ENCODE data around the gene HECTD2. TPM values are rescaled to one million over a fixed set of nuclear protein-coding genes. Genes with fewer than 3 reads are reported as not detected.
A peak's percentile ranks its signal among the peaks of the same experiment; 100 is the strongest.
"Not testable (repeated sequence)": the region's sequence is repeated elsewhere in the genome, so short reads cannot be mapped to it uniquely, and the experiment has no call there.

HECTD2 gene, protein sequence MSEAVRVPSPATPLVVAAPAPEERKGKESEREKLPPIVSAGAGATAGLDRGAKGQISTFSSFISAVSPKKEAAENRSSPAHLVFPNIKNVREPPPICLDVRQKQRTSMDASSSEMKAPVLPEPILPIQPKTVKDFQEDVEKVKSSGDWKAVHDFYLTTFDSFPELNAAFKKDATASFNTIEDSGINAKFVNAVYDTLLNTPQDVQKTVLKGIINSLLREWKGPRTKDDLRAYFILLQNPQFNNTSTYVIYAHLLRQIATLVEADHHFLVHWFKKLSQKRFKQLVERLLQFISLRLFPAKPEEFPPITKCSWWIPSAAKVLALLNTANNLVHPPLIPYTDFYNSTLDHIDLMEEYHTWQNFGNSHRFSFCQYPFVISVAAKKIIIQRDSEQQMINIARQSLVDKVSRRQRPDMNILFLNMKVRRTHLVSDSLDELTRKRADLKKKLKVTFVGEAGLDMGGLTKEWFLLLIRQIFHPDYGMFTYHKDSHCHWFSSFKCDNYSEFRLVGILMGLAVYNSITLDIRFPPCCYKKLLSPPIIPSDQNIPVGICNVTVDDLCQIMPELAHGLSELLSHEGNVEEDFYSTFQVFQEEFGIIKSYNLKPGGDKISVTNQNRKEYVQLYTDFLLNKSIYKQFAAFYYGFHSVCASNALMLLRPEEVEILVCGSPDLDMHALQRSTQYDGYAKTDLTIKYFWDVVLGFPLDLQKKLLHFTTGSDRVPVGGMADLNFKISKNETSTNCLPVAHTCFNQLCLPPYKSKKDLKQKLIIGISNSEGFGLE
- polyA plus RNA-seq (2013, experiment 1 of 2): 22.7 TPM
- 23.8 TPM for polyA plus RNA-seq (2013, experiment 2 of 2)

DNA sequence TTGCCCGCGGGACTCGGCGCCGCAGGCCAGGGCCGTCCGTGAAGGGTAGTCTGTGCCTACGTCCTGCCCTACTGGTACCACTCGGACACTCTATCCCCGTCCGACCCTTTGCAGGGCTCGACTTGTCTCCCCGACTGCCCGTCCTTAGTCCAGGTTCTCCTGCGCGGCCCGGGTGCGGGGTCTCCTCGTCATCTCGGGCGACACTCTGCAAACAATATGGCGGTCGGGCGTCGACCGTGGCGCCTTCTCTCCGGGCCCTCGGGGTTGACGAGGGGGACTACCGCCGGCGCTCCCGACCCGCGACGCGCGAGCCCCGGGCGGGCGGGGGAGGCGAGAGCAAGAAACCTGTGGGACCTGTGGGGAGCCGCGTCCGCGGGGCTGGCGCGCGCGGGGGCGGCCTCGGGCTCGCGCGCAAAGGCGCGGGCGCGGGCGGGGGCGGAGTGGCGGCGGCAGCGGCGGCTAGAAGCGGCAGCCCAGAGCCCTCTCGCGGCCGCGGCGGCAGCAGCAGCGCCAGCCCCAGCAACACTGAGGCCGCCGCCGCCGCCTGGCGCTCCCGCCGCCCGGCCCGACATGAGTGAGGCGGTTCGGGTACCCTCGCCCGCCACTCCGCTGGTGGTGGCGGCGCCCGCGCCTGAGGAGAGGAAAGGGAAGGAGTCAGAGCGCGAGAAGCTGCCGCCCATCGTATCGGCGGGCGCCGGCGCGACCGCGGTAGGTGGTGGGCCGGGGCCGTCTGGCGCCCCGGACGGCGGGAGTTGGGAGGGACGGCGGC, at the start of gene HECTD2:
Gene HECTD2 (plus strand): TSS at position 476 of the 769 bp plus-strand sequence. CDS start 95 bp downstream, at position 571.
- no peaks in the 10 kb centered on the region for H3K27me3 ChIP-seq (ENCODE audit: control insufficient read depth in 3 of 3, insufficient read depth in 3 of 3, low read depth in 1 of 3, low read length in 3 of 3)
- peak within 1 kb of the TSS; percentile 99 for H3K9ac ChIP-seq (ENCODE audit: low read depth, low read length, poor library complexity)
- peak within 1 kb of the TSS; percentile 96 for H2BK120ac ChIP-seq (ENCODE audit: low read depth, low read length)
- H2BK12ac ChIP-seq (ENCODE audit: low read length): peak within 1 kb of the TSS; percentile 84
- peak within 1 kb of the TSS; percentile 93 for H4K91ac ChIP-seq (ENCODE audit: low read depth, low read length, poor library complexity)
- no peaks in the 10 kb centered on the region for H3K36me3 ChIP-seq (replicated peaks in 1 of 2; ENCODE audit: control insufficient read depth in 2 of 2, insufficient read depth in 2 of 2, low read length in 2 of 2)
- peak within 1 kb of the TSS; percentile 100 for H2BK5ac ChIP-seq (ENCODE audit: low read length)
- peak; percentile 74 for DNase-seq (ENCODE audit: low spot score)
- peak within 1 kb of the TSS; percentile 99 for H3K14ac ChIP-seq (ENCODE audit: low read length)
- peak within 1 kb of the TSS; percentile 99 for H3K27ac ChIP-seq (replicated peaks; ENCODE audit: low read length)
- peaks cover 3% of the 10 kb centered on the region for H3K79me1 ChIP-seq (ENCODE audit: low read depth, low read length)
- peak within 1 kb of the TSS; percentile 100 for H3K18ac ChIP-seq (ENCODE audit: low read length)
- H2BK15ac ChIP-seq (ENCODE audit: low read length): peak within 1 kb of the TSS; percentile 88
- H2AFZ ChIP-seq (ENCODE audit: low read length): peak within 1 kb of the TSS; percentile 94
- H3K4me3 ChIP-seq (ENCODE audit: low read length in 2 of 2): peak within 1 kb of the TSS; percentile 97 to 99
- H4K8ac ChIP-seq (ENCODE audit: low read depth, low read length): peak within 1 kb of the TSS; percentile 53
- H3K9me3 ChIP-seq (replicated peaks in 1 of 2; ENCODE audit: control insufficient read depth in 2 of 2, insufficient read depth in 1 of 2, low read depth in 1 of 2, low read length in 2 of 2): no peaks in the 10 kb centered on the region
- peak within 1 kb of the TSS; percentile 98 for H3K4ac ChIP-seq (ENCODE audit: low read length)
- H3K4me2 ChIP-seq (ENCODE audit: insufficient read depth, low read length, poor library complexity, severe bottlenecking): peak within 1 kb of the TSS; percentile 81
- H3K4me1 ChIP-seq (ENCODE audit: control insufficient read depth in 2 of 2, insufficient read depth in 1 of 2, low read depth in 1 of 2, low read length in 2 of 2): peaks cover 9 to 33% of the 10 kb centered on the region in 2 donors
- H2AK5ac ChIP-seq (ENCODE audit: low read depth, low read length): peak within 1 kb of the TSS; percentile 98
- H3K23ac ChIP-seq (ENCODE audit: low read depth, low read length, poor library complexity): peak within 1 kb of the TSS; percentile 99
- WGBS, 2 donors (ENCODE audit: extremely low coverage in 2 of 2, insufficient read length in 2 of 2, insufficient replicate concordance in 1 of 2): no CpG with 5 or more reads among the region's 111 CpGs

DNA sequence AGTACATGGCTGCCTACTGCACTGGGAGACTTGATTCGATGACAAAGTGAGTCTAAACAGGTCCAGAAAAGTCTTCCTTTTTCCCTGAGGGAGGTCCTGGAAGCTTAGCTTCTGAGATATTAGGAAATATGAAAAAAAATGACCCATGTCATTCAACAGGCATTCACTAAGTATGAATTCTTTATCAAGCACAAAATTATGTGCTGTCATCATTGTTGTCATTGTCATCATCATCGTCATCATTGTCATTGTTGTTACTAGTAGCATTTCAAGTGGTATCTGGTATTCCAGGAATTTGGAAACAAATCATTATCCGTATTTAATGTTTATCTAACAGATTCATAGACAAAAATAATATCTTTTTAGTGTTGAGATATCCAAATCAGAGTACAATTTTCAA, 49.7 kb upstream of the HECTD2 start:
- WGBS, 2 donors (ENCODE audit: extremely low coverage in 2 of 2, insufficient read length in 2 of 2, insufficient replicate concordance in 1 of 2): no CpG with 5 or more reads among the region's 3 CpGs
- Histone ChIP-seq H3K4ac (ENCODE audit: low read length) (no peak overlapping the region), H3K18ac (ENCODE audit: low read length) (no peak overlapping the region), H3K36me3 (replicated peaks in 1 of 2; ENCODE audit: control insufficient read depth in 2 of 2, insufficient read depth in 2 of 2, low read length in 2 of 2) (no peaks in the 10 kb centered on the region), H3K79me1 (ENCODE audit: low read depth, low read length) (no peaks in the 10 kb centered on the region), H2BK15ac (ENCODE audit: low read length) (no peak overlapping the region), H3K9ac (ENCODE audit: low read depth, low read length, poor library complexity) (no peak overlapping the region), H2AFZ (ENCODE audit: low read length) (no peak overlapping the region), H3K4me3 (ENCODE audit: low read length in 2 of 2) (no peak overlapping the region), H4K91ac (ENCODE audit: low read depth, low read length, poor library complexity) (no peak overlapping the region), H3K9me3 (replicated peaks in 1 of 2; ENCODE audit: control insufficient read depth in 2 of 2, insufficient read depth in 1 of 2, low read depth in 1 of 2, low read length in 2 of 2) (no peaks in the 10 kb centered on the region), H3K27me3 (ENCODE audit: control insufficient read depth in 3 of 3, insufficient read depth in 3 of 3, low read depth in 1 of 3, low read length in 3 of 3) (peaks cover 0 to 3% (median 0%) of the 10 kb centered on the region in 3 experiments), H4K8ac (ENCODE audit: low read depth, low read length) (no peak overlapping the region), H3K4me2 (ENCODE audit: insufficient read depth, low read length, poor library complexity, severe bottlenecking) (no peak overlapping the region), H3K14ac (ENCODE audit: low read length) (no peak overlapping the region), H2BK12ac (ENCODE audit: low read length) (no peak overlapping the region), H3K27ac (replicated peaks; ENCODE audit: low read length) (no peak overlapping the region), H2BK5ac (ENCODE audit: low read length) (no peak overlapping the region), H3K4me1 (ENCODE audit: control insufficient read depth in 2 of 2, insufficient read depth in 1 of 2, low read depth in 1 of 2, low read length in 2 of 2) (peaks cover 3 to 4% of the 10 kb centered on the region in 2 donors), H3K23ac (ENCODE audit: low read depth, low read length, poor library complexity) (no peak overlapping the region), H2BK120ac (ENCODE audit: low read depth, low read length) (no peak overlapping the region), H2AK5ac (ENCODE audit: low read depth, low read length) (no peak overlapping the region)
- DNase-seq (ENCODE audit: low spot score): no peak

DNA sequence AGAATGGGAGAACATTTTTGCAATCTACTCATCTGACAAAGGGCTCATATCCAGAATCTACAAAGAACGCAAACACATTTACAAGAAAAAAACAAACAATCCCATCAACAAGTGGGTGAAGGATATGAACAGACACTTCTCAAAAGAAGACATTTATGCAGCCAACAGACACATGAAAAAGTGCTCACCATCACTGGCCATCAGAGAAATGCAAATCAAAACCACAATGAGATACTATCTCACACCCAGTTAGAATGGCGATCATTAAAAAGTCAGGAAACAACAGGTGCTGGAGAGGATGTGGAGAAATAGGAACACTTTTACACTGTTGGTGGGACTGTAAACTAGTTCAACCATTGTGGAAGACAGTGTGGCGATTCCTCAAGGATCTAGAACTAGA, 44.6 kb upstream of the HECTD2 start:
- H3K18ac ChIP-seq (ENCODE audit: low read length); H2AFZ ChIP-seq (ENCODE audit: low read length); H3K9ac ChIP-seq (ENCODE audit: low read depth, low read length, poor library complexity); H3K9me3 ChIP-seq (replicated peaks in 1 of 2; ENCODE audit: control insufficient read depth in 2 of 2, insufficient read depth in 1 of 2, low read depth in 1 of 2, low read length in 2 of 2); DNase-seq (ENCODE audit: low spot score); H3K27me3 ChIP-seq (ENCODE audit: control insufficient read depth in 3 of 3, insufficient read depth in 3 of 3, low read depth in 1 of 3, low read length in 3 of 3); H4K8ac ChIP-seq (ENCODE audit: low read depth, low read length); H3K79me1 ChIP-seq (ENCODE audit: low read depth, low read length); H2AK5ac ChIP-seq (ENCODE audit: low read depth, low read length); H3K4me1 ChIP-seq (ENCODE audit: control insufficient read depth in 2 of 2, insufficient read depth in 1 of 2, low read depth in 1 of 2, low read length in 2 of 2); H3K14ac ChIP-seq (ENCODE audit: low read length); H2BK15ac ChIP-seq (ENCODE audit: low read length); H2BK120ac ChIP-seq (ENCODE audit: low read depth, low read length); H3K4me3 ChIP-seq (ENCODE audit: low read length in 2 of 2); H3K4me2 ChIP-seq (ENCODE audit: insufficient read depth, low read length, poor library complexity, severe bottlenecking); H2BK5ac ChIP-seq (ENCODE audit: low read length); H2BK12ac ChIP-seq (ENCODE audit: low read length); H3K27ac ChIP-seq (replicated peaks; ENCODE audit: low read length); H3K4ac ChIP-seq (ENCODE audit: low read length); H3K36me3 ChIP-seq (replicated peaks in 1 of 2; ENCODE audit: control insufficient read depth in 2 of 2, insufficient read depth in 2 of 2, low read length in 2 of 2); H3K23ac ChIP-seq (ENCODE audit: low read depth, low read length, poor library complexity); H4K91ac ChIP-seq (ENCODE audit: low read depth, low read length, poor library complexity): not testable (repeated sequence)
- whole genome bisulfite sequencing, 2 donors (ENCODE audit: extremely low coverage in 2 of 2, insufficient read length in 2 of 2, insufficient replicate concordance in 1 of 2): no CpG with 5 or more reads among the region's 3 CpGs
